NCI-H748 treated with DMSO at 0.1 percent for 48 hours (cell line): ENCODE data around the gene ARSJ.
"Not testable (repeated sequence)": the region's sequence is repeated elsewhere in the genome, so short reads cannot be mapped to it uniquely, and the experiment has no call there.

Experiments
- DNase-seq: peaks from one replicate; lab custom pipeline; 2025; lab: John Stamatoyannopoulos, UW

Gene ARSJ

GRCh38 chr4:113957956-113958355 is 21.5 kb downstream of the ARSJ start:
- no peak for DNase-seq

DNA sequence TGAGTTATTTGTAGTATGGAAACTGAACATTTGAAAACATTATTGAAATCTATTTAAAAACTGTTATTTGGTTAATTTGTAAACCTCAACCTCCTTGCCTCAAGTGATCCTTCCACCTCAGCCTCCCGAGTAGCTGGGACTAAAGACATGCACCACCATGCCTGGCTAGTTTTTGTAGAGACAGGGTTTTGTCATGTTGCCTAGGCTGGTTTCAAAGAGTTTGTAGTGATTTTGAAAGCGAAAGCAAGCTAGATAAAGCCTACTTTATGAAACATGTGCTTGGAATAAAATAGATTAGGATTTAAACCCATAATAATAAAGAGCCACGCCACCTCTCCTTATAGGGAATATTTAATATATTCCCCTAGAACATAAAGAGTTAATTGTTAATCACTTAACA is 23.5 kb downstream of the ARSJ start:
- no peak for DNase-seq

DNA sequence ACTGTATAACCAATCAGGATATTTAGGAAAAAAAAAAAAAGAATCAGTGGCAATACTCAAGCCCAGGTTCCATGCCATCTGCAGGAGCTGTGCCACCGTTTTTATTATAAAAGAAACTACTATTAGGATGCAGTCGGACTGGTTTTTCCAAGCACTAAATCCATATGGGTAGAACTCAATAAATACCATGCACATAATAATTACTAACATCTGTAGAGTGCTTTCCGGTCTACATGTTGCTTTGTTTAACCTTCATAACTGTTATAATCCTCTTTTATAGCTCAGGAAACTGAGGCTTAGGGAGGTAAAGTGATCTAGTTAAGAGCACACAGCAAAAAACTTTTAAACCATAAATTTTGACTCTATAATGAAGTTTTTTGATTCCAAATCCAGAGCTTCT is 24.0 kb downstream of the ARSJ start:
- no peak for DNase-seq

DNA sequence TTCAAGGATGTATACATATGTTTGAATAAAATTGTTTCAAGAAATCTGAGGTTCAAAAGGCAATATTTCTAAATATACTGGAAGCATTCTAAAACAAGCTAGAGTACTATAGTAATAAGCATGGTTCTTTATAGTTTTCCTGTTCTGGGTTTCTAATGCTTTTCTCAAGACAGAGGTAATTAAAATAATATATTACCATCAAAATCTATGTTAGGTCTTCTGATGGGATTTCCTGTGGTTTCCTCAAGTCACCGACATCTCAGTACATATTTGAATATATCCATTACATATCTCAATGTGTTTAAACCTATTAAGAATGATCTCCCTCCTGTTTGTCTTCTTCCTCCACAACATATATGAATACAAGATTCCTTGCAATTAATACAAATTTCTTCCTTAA is 25.6 kb downstream of the ARSJ start:
- DNase-seq: no peak

- peak; percentile 38 for DNase-seq
Measured at GRCh38 chr4:113952452-113953029, 26.9 kb downstream of the ARSJ start.

DNA sequence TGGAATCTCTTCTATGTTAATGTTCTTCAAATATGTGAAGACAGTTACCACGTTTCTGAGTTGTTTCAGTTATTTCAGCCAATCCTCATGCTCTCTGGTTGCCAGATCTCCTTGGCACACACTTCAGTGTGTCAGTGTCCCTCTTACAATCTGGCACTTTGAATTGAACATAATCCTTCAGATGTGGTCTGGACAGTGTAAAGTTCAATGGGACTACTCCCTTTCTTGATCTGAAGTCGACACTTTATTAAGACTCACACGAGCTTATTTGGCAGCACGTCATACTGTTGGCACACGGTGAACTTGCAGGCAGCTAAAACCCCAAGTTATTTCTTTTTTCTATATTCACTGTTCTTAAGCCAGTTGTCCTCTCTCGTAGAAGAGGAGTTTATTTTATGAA is 28.2 kb downstream of the ARSJ start:
- no peak for DNase-seq

- no peak for DNase-seq
Measured at GRCh38 chr4:113950207-113950606, 29.2 kb downstream of the ARSJ start.

- no peak for DNase-seq
Measured at GRCh38 chr4:113947484-113947883, 32.0 kb downstream of the ARSJ start.

- DNase-seq: no peak
Measured at GRCh38 chr4:113945906-113946305, 33.5 kb downstream of the ARSJ start.

DNA sequence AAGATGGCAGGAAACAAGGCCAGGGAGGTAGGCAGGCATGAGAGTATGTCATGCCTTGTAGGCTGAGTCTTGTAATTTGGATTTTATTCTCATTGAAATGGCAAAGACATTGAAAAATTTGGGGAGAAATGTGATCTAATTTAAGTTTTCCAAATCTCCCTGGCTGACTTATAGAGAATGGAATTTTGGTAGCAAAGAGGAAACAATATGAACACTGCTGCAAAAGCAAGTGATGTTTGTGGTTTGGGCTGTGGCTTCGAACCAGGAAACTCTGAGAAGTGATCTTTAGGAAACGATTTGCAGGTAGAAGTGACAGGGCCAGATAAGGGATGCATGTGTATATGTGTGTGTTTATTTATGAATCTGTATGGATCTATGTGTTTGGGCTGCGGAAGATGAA is 35.6 kb downstream of the ARSJ start:
- no peak for DNase-seq

DNA sequence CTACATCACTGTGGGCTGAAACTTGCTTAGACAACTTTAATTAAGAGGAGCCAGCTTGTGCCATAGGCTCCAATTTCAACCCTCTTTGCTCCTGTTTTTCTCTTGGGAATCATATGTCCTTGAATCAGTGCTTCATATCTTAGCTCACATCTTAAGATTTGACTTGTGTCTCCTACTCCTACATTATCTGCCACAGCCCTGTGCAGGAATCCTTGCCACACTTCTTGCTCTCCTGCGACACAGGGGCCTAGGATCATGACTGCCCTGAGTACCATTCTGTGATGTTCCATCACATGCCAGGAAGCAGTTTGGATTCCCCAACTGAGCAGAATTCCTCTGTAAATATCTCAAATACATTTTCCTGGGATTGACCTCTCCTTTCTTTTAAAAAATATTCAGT is 36.4 kb downstream of the ARSJ start:
- DNase-seq: no peak

DNA sequence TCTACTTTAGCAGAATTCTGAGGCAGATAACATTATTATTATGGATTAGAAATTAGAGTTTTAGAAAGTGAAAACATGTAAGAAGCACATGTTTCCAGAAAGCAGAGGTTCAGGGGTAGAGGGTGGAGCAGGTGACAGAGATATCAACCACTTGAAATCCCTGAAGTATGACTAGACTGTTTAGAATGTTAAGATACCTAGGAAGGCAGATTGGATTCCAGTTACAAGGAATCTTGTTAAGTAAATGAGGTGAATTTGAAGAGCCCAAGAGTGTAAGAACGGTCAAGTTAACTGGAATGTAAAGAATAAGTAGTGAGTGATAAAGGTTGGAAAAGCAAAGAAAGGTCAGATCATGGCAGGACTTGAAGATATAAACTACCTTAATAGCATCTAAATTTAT is 37.6 kb downstream of the ARSJ start:
- DNase-seq: no peak

- not testable (repeated sequence) for DNase-seq
Measured at GRCh38 chr4:113940103-113940502, 39.3 kb downstream of the ARSJ start.

DNA sequence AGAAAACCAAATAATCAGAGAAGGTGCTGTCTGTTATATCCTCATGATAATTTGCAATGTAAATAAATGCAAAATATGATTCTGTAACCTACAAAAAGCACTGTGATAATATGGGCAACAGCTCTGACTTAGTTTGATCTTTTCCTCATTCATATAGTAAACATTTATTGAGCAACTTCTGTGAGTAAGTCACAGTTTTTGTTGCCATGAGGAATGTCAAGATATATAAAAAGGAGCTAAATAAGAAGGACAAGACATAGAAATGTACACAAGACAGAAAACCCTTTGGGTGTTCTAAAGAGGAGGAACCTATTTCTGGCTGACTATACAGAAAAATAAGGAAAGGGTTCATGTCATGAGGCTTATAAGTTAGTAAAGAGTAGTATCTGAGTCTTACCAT is 44.3 kb downstream of the ARSJ start:
- no peak for DNase-seq

DNA sequence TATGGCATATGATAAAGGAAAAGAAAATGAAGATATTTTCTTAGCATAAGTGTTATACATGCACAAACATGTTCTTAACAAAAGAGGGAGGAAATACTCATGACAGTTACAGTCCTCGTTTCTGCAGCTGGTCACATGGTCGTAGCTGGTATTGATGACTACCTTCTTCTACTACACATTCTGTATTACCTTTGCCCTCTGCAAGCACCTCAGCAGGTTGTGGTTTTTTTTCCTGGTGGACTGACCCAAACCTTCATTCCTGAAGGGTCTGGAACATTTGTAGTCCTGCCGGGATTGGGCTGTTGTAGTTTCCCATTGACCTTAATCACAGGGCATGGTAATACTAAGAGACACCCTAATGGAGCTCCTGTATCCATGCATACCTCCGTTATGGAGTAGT is 54.7 kb downstream of the ARSJ start:
- not testable (repeated sequence) for DNase-seq

DNA sequence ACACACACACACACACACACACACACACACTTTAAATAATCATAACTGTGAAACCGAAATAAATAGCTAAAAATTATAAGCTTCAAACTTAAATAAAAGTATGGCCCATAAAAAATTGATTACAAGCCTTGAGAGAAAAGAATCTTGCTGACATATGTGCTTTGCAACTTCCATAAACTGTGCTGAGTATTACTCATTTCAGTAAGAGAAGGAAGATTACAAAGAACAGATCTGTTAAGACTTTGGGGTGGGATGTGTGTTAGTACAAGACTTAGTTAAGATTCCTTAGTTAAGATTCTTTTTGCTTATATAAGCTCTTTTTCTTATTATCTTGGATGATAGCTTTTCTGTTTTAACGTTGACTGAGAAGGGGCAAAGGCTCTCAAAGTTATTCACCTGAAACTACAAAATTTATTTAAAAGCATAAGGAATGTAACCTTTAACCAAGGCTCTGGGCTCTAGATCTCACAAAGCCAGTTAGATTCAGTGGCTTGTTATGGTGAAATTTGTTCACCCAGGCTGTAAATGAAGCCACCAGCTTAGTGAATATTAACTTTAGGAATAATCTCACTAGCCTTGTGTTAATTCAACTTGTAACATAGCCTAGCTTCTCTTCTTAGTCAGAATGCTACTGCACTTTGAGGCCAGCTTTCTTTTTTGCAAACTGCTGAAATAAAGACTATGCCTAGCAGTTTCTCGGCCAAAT is 58.2 kb downstream of the ARSJ start:
- DNase-seq: no peak

DNA sequence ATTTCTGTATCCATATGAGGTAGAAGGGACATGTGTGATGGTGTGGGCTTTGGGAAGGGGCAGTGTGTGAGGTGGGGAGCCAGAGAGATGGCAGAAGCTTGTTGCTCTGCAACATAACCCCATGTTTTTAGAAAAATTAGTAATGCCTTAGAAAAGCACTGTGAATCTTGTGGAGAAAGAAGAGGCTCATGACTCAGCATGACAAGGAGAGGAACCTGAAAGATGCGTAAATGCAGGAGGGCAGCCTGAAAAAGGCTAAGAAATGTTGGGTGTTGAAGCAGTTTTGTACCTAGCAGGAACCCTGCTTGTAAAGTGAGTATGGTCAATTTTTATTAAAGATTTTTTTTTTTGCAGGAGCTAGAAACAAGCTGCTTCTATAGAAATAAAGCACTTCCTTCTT is 59.8 kb downstream of the ARSJ start:
- no peak for DNase-seq

GRCh38 chr4:113919145-113919544 is 60.3 kb downstream of the ARSJ start:
- no peak for DNase-seq

DNA sequence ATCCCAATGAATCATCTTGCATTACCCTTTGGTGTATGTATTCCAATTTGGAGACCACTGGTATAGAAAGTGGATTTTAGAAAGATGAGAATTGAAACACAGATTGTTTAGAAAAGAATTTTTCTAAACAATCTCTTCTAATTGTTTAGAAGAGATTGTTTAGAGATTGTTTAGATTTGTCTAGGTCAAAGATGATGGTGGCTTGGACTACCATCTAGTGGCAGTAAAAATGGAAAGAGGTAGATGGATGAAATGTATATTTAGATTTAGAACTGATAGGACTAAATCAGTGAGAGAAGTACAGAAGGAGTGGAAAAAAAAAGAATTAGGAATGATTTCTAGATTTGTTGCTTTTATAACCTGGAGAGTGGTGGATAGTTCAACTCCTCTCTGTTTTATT is 70.6 kb downstream of the ARSJ start:
- no peak for DNase-seq

- DNase-seq: no peak
Measured at GRCh38 chr4:113907559-113907958, 71.9 kb downstream of the ARSJ start.

DNA sequence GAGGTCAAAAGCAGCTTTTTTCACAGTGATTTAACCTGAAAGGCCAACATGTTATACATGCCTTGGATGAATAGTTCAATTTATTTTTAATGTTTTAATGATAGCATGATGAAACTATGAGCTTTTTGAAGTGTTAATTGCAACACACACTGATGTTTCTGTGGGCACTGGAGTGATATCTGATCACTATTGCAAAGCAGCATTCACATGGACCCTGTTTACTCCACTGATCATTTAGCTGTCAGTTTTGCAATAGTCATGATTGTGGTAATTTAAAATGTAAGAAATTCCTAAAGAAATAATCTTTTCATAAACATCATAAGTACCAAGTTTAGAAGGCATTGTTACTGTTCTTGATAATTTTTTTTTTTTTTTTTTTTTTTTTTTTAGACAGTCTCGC is 74.1 kb downstream of the ARSJ start:
- DNase-seq: no peak

GRCh38 chr4:113904877-113905276 is 74.6 kb downstream of the ARSJ start:
- no peak for DNase-seq

DNA sequence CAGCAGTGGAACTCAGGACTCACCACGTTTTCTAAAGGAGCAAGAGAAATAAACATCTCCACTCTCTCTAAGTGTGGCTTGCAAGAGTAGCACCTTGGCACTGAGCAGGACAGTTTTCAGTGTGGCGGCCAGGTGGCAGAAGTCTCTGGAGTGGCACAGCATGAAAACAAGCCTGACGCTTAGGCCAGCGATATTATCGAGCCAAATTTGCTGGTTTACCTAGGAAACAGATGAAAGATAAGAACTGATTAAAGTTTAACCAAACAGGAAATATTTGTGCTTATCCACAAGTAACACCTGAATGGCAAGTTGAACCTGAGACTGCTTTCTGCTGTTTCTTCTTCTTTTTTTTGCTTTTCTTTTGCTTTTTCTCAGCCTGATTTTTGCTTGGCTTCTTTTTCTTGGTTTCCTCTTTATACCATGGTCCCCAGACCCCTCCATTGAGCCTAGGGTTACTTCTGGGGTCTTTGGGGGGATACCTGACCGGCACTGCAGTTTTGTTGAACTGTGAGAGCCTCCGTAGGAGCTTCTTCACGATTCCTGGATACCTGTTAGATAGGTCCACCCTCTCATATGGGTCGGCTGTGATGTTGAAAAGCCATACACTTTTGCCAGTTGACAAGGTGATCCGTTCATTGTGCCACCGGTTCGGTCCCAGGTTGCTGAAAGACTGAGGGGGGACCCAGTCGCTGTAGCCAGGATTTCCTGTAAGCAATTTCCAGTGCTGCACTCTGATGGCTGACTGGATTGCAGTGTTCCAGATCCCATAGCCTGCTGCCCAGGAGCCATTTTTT is 77.3 kb downstream of the ARSJ start:
- no peak for DNase-seq
